GM10266 (cell line): ENCODE results near the gene HNRNPL.
"Not testable (repeated sequence)": the region's sequence is repeated elsewhere in the genome, so short reads cannot be mapped to it uniquely, and the experiment has no call there.

Experiments
- DNase-seq: peaks from one replicate; pipeline ENCODE4 v3.0.0; 2012; ENCODE audit errors: extremely low spot score
- CTCF ChIP-seq: IDR thresholded peaks from 2 replicates; pipeline ENCODE4 v1.5.1; 2012; ENCODE audit warnings: mild to moderate bottlenecking, low read depth; ENCODE audit not compliant: control insufficient read depth, insufficient read depth; ENCODE audit errors: missing control alignments

Gene HNRNPL

DNA sequence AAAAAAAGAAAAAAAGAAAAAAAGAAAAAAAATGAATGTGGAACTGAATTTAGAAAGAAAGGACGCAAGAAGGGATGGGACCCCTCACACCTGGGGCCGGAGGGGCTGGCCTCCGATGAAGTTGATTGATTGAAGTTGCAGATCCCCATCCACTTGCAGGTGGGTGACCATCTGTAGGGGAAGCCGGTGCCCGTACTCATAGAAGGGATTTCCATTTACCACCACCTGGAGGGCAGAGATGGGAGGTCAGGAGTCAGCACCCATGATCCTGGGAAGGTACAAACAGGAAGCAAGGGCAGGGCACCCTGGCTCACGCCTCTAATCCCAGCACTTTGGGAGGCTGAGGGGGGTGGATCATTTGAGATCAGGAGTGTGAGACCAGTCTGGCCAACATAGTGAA lies 43.4 kb downstream of the HNRNPL start:
- DNase-seq = no peak
- no peak for TF ChIP-seq CTCF

GRCh38 chr19:38805180-38805579 lies 44.6 kb downstream of the HNRNPL start:
- DNase-seq = no peak
- TF ChIP-seq CTCF = no peak

DNA sequence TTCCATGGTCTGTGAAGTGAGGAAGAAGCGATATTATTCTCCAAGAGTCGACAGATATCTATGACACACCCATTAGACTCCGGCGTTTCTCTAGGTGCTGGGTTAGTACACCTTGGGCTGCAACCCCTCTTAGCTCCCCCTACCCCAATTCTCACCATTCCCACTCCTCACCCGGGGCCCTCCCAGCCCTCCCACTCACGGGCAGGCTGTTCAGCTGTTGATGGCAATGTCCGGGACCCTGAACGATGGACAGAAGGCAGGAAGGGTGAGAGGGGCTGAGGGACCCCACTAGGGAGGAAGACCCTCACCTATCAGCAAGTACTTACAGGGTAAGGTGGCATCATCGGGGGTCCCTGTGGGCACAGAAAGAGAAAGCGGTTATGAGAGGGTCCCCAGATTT lies 46.2 kb downstream of the HNRNPL start:
- no peak for DNase-seq
- TF ChIP-seq CTCF = no peak

DNA sequence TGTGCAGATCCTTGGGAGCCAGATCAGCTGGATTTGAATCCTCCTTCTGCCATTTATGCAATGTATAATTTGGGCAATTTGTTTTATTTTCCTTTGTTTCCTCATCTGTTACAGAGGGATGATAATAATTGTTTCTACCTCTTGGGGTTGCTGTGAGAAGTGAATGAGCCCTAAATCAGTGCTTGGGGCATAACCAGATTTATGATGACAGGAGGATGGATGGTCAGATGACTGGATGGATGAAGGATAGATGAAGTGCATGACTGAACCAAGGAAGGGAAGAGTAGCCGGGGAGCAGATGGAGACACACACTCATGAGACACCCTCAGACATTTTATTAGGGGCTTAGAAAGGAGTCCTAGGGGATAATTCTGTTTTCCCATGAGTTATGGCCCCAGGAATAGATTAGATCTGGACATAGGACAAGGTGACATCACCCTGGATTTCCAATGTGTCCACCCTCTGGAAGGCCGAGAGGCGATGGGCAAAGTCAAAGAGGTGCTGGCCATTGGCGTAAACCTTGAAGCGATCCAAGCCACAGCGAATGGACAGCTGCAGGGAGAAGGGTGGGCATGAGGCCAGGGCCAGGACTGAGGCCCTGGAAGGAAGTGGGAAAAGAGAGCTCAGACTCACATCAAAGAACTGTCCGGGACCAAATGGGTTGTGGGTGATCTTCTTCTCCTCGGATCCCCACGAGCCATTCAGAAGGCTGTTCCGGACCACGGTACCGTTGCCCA lies 48.3 kb downstream of the HNRNPL start:
- no peak for DNase-seq
- no peak for TF ChIP-seq CTCF

GRCh38 chr19:38800577-38801347 lies 49.0 kb downstream of the HNRNPL start:
- TF ChIP-seq CTCF = no peak
- DNase-seq = no peak

- no peak for DNase-seq
- no peak for TF ChIP-seq CTCF
Observed at GRCh38 chr19:38799104-38799503, 50.7 kb downstream of the HNRNPL start.

DNA sequence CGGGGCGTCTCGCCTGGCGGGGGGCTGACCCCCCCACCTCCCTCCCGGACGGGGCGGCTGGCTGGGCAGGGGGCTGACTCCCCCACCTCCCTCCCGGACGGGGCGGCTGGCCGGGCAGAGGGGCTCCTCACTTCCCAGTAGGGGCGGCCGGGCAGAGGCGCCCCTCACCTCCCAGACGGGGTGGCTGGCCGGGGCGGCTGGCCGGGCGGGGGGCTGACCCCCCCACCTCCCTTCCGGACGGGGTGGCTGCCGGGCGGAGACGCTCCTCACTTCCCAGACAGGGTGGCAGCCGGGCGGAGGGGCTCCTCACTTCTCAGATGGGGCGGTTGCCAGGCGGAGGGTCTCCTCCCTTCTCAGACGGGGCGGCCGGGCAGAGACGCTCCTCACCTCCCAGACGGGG lies 52.0 kb downstream of the HNRNPL start:
- not testable (repeated sequence) for DNase-seq
